HCT116 (cell line): ENCODE measurements around the gene ZNF32. TPM values are rescaled to one million over a fixed set of nuclear protein-coding genes. Genes with fewer than 3 reads are reported as not detected.

ENCODE experiments used
- ATAC-seq: fragments of 200-7000 bp; cut with Tn5 transposase; 2 replicates; pipeline ENCODE4 v1.9.1; 2020; ENCODE audit warnings: mild to moderate bottlenecking, moderate library complexity
- BruUV-seq: library from RNA; stranded (reverse); fragments of 400-500 nt; replicated peaks from 2 replicates; lab custom pipeline; 2021; lab: Mats Ljungman, UMichigan
- CTCF ChIA-PET: fragments of 300-600 bp; sonication (Branson Sonifier 250); formaldehyde crosslinking; loops from one replicate; lab custom pipeline; 2021; ENCODE audit warnings: antibody characterized with exemption; lab: Charles Lee
- POLR2A ChIA-PET: fragments of 300-600, 350-600 bp; sonication (Branson Sonifier 250); formaldehyde crosslinking; loops from one replicate; lab custom pipeline; 2021; ENCODE audit warnings: antibody characterized with exemption; lab: Charles Lee
- RAD21 ChIA-PET, 2 experiments: fragments of 300-600 bp; sonication (Branson Sonifier 250); formaldehyde crosslinking; loops; one replicate each; lab custom pipeline; 2023; ENCODE audit warnings: low total read pairs in 2 of 2; ENCODE audit not compliant: uncharacterized antibody in 2 of 2, unreplicated experiment in 2 of 2, low non-redundant PET in 1 of 2; lab: Charles Lee
- DNase-seq: peaks from one replicate; pipeline ENCODE4 v3.0.0-alpha.2; 2010; ENCODE audit warnings: low read depth, low spot score
- H2AFZ ChIP-seq: fragments of 200-600 bp; shearing (Covaris generic), sonication (generic); 2 replicates; pipeline ENCODE4 v1.6.1; 2017; ENCODE audit warnings: low read depth, mixed run types, mixed read lengths, antibody characterized with exemption, low read length; ENCODE audit not compliant: poor library complexity, severe bottlenecking
- H3K27ac ChIP-seq: 2 replicates; pipeline ENCODE4 v1.5.1; 2012; ENCODE audit warnings: low read depth, low read length
- H3K27me3 ChIP-seq: fragments of 200-600 bp; sonication (generic); 2 replicates; pipeline ENCODE4 v1.6.1; 2016; ENCODE audit warnings: mixed run types, low read length, mixed read lengths; ENCODE audit not compliant: insufficient read depth
- H3K36me3 ChIP-seq, 2 experiments: fragments of 200-500 bp in 1 of 2; fragments of 200-600 bp in 1 of 2; sonication (Bioruptor generic) in 1 of 2; sonication (generic) in 1 of 2; 2 replicates each; pipeline versions ENCODE4 v1.5.1 to v1.6.1; 2014 to 2016; ENCODE audit warnings: low read length in 2 of 2, inconsistent platforms in 1 of 2, mixed read lengths in 1 of 2, mixed run types in 1 of 2; ENCODE audit not compliant: insufficient read depth in 2 of 2, control insufficient read depth in 1 of 2
- H3K4me1 ChIP-seq, 2 experiments: fragments of 200-600 bp in 1 of 2; sonication (generic) in 1 of 2; 2 replicates each; pipeline versions ENCODE4 v1.5.1 to v1.6.1; 2012 to 2017; ENCODE audit warnings: low read length in 2 of 2, inconsistent platforms in 1 of 2, mild to moderate bottlenecking in 1 of 2, mixed read lengths in 1 of 2, mixed run types in 1 of 2, moderate library complexity in 1 of 2; ENCODE audit not compliant: insufficient read depth in 2 of 2, control insufficient read depth in 1 of 2
- H3K4me2 ChIP-seq: fragments of 200-600 bp; sonication (generic); 2 replicates; pipeline ENCODE4 v1.6.1; 2017; ENCODE audit warnings: mixed run types, low read length, mixed read lengths
- H3K4me3 ChIP-seq, 2 experiments: fragments of 200-600 bp in 1 of 2; sonication (generic) in 1 of 2; replicated peaks in 1 of 2; 2 replicates each; pipeline ENCODE4 v1.5.1; 2011 to 2016; ENCODE audit warnings: low read length in 2 of 2, control low read depth in 1 of 2, low read depth in 1 of 2, mild to moderate bottlenecking in 1 of 2, mixed read lengths in 1 of 2, mixed run types in 1 of 2
- H3K79me2 ChIP-seq: fragments of 200-600 bp; sonication (generic); 2 replicates; pipeline ENCODE4 v1.6.1; 2017; ENCODE audit warnings: mild to moderate bottlenecking, mixed run types, low read length, moderate library complexity, mixed read lengths; ENCODE audit not compliant: insufficient read depth
- H3K9ac ChIP-seq: fragments of 200-600 bp; sonication (generic); 2 replicates; pipeline ENCODE4 v1.6.1; 2016; ENCODE audit warnings: low read length, mixed read lengths
- H3K9me2 ChIP-seq: fragments of 200-600 bp; sonication (generic), shearing (Covaris generic); 2 replicates; pipeline ENCODE4 v1.6.1; 2017; ENCODE audit warnings: mixed run types, mild to moderate bottlenecking, moderate library complexity; ENCODE audit not compliant: insufficient read depth
- H3K9me3 ChIP-seq, 2 experiments: fragments of 200-500 bp in 1 of 2; fragments of 200-600 bp in 1 of 2; sonication (Bioruptor generic) in 1 of 2; sonication (generic) in 1 of 2; 2 replicates each; pipeline ENCODE4 v1.6.1; 2014 to 2017; ENCODE audit warnings: low read length in 2 of 2, mixed read lengths in 2 of 2, inconsistent platforms in 1 of 2, low read depth in 1 of 2, mild to moderate bottlenecking in 1 of 2, mixed run types in 1 of 2, moderate library complexity in 1 of 2; ENCODE audit not compliant: control insufficient read depth in 1 of 2, insufficient read depth in 1 of 2
- H4K20me1 ChIP-seq: fragments of 200-600 bp; sonication (generic), shearing (Covaris generic); 2 replicates; pipeline ENCODE4 v1.6.1; 2017; ENCODE audit warnings: mixed run types, mild to moderate bottlenecking, moderate library complexity; ENCODE audit not compliant: insufficient read depth
- CTCF ChIP-seq, 3 experiments: fragments of 200-600 bp in 1 of 3; sonication (generic) in 1 of 3; IDR thresholded peaks in 2 of 3; conservative IDR thresholded peaks in 1 of 3; 2 replicates each; pipeline ENCODE4 v1.5.1; 2012 to 2017; ENCODE audit warnings: low read depth in 2 of 3, low read length in 2 of 3, antibody characterized with exemption in 1 of 3, borderline replicate concordance in 1 of 3, control low read depth in 1 of 3, mild to moderate bottlenecking in 1 of 3, mixed read lengths in 1 of 3, mixed run types in 1 of 3, moderate library complexity in 1 of 3; ENCODE audit not compliant: insufficient read depth in 1 of 3
- EGR1 ChIP-seq: IDR thresholded peaks from 2 replicates; pipeline ENCODE4 v1.6.1; 2012; ENCODE audit warnings: low read depth
- EZH2 ChIP-seq: fragments of 200-600 bp; sonication (generic); IDR thresholded peaks from 2 replicates; pipeline ENCODE4 v1.6.1; 2017; ENCODE audit warnings: antibody characterized with exemption, mixed run types
- POLR2AphosphoS5 ChIP-seq: IDR thresholded peaks from 2 replicates; pipeline ENCODE4 v1.6.1; 2011; ENCODE audit warnings: mild to moderate bottlenecking, low read depth, low read length, moderate library complexity
- RAD21 ChIP-seq: IDR thresholded peaks from 2 replicates; pipeline ENCODE4 v1.6.1; 2012; ENCODE audit warnings: low read depth, mild to moderate bottlenecking
- TCF7L2 ChIP-seq: IDR thresholded peaks from 2 replicates; pipeline ENCODE4 v1.7.0; 2011; ENCODE audit warnings: borderline replicate concordance, inconsistent platforms; ENCODE audit not compliant: insufficient read depth, insufficient read length; ENCODE audit errors: extremely low read depth
- YY1 ChIP-seq: IDR thresholded peaks from 2 replicates; pipeline ENCODE4 v1.6.1; 2011; ENCODE audit warnings: low read length, low read depth, moderate library complexity, mild to moderate bottlenecking; ENCODE audit not compliant: insufficient replicate concordance; ENCODE audit errors: extremely low read depth
- ZFX ChIP-seq: fragments of 450-650 bp; IDR thresholded peaks from 2 replicates; pipeline ENCODE4 v1.6.1; 2017
- ZNF274 ChIP-seq: fragments of 200-500 bp; sonication (Bioruptor generic); IDR thresholded peaks from 2 replicates; pipeline ENCODE4 v1.6.1; 2014; ENCODE audit warnings: mild to moderate bottlenecking, low read depth, low read length, inconsistent platforms
- intact Hi-C: fragments of 100-400 bp; cut with micrococcal nuclease; formaldehyde crosslinking; loops from 2 replicates; pipeline ENCODE4 v1.10.0; 2022
- total RNA-seq: library from RNA; stranded (reverse); gene quantifications from one replicate; pipeline ENCODE4 v1.2.1, GENCODE V29; 2021; ENCODE audit not compliant: unreplicated experiment

The ZNF32 gene
- total RNA-seq, 1 experiment from 2014 or later, result 10.3 TPM

- intact Hi-C loops, result no loop called here
- no peaks in the 10 kb centered on the region for H3K79me2 ChIP-seq
- H3K4me2 ChIP-seq, result no peak overlapping the region
- no TSS peak for BruUV-seq
- no peak overlapping the region for H3K4me3 ChIP-seq
- H2AFZ ChIP-seq, result no peak overlapping the region
- H3K4me1 ChIP-seq, result peaks cover 0 to 4% of the 10 kb centered on the region in 2 experiments; a peak in 1 of 4 replicates
- TF ChIP-seq TCF7L2, result no peak
- ATAC-seq (no peak), DNase-seq (no peak)
- H3K27ac ChIP-seq, result no peak overlapping the region
- no peaks in the 10 kb centered on the region for H4K20me1 ChIP-seq
- H3K9me2 ChIP-seq, result no peaks in the 10 kb centered on the region
- no peak overlapping the region for H3K9ac ChIP-seq
- peaks cover 9 to 25% of the 10 kb centered on the region in 2 experiments; a peak in 2 of 4 replicates for H3K9me3 ChIP-seq
- ChIA-PET CTCF (no interaction called here), POLR2A (no interaction called here), RAD21 (no interaction called here)
- H3K27me3 ChIP-seq, result no peaks in the 10 kb centered on the region
- H3K36me3 ChIP-seq, result no peaks in the 10 kb centered on the region
These were observed 2.8 kb downstream of the ZNF32 start for GRCh38 chr10:43645866-43646265.

DNA sequence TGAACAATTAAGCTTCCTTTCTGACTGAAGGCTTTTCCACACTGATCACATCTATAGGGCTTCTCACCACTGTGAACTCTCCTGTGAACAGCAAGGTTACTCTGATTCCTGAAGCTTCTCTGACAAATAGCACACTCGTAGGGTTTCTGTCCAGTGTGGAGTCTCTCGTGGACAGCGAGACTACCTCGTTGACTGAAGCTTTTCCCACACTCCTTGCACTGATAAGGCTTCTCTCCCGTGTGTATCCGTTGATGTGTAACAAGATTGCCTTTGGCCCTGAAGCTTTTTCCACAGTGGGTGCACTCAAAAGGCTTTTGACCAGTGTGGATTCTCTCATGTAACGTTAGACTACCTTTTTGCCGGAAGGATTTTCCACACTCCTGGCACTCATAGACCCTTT, 4.4 kb downstream of the ZNF32 start:
- Histone ChIP-seq H3K79me2 (no peaks in the 10 kb centered on the region), H3K27ac (no peak overlapping the region), H2AFZ (no peak overlapping the region), H3K9me2 (no peaks in the 10 kb centered on the region), H4K20me1 (no peaks in the 10 kb centered on the region), H3K9me3 (peaks cover 9 to 25% of the 10 kb centered on the region in 2 experiments; a peak in 2 of 4 replicates), H3K9ac (no peak overlapping the region), H3K4me1 (peaks cover 0 to 4% of the 10 kb centered on the region in 2 experiments; a peak in 1 of 4 replicates), H3K36me3 (no peaks in the 10 kb centered on the region), H3K27me3 (no peaks in the 10 kb centered on the region), H3K4me2 (no peak overlapping the region), H3K4me3 (no peak overlapping the region)
- ChIA-PET RAD21 (no interaction called here), CTCF (no interaction called here), POLR2A (no interaction called here)
- BruUV-seq, result no TSS peak
- no peak for TF ChIP-seq ZFX
- TF ChIP-seq TCF7L2, result no peak
- no peak for TF ChIP-seq ZNF274
- no peak for TF ChIP-seq CTCF (IDR thresholded peaks at IDR 0.05 in 2 of 3, conservative IDR thresholded peaks at IDR 0.05 in 1 of 3; ENCODE audit: borderline replicate concordance in 1 of 3, insufficient read depth in 1 of 3, low read depth in 2 of 3, low read length in 2 of 3)
- TF ChIP-seq RAD21, result no peak
- no peak for TF ChIP-seq YY1
- no peak for TF ChIP-seq EGR1
- no peak for TF ChIP-seq EZH2
- no peak for TF ChIP-seq POLR2AphosphoS5
- DNase-seq (no peak), ATAC-seq (no peak)
- intact Hi-C loops, result no loop called here
